Breast epithelium (tissue), 4 donors: ENCODE measurements around the gene PGM5. TPM values are rescaled to one million over a fixed set of nuclear protein-coding genes. Genes with fewer than 3 reads are reported as not detected.

ENCODE experiments used
- DNase-seq, 2 donors: peaks; one replicate each; pipeline ENCODE4 v3.0.0-alpha.2; 2019; ENCODE audit warnings: low spot score in 2 of 2
- H3K27ac ChIP-seq, 2 donors: fragments of 200-600 bp; sonication (generic) in 1 of 2; one replicate each; pipeline ENCODE4 v1.5.1; 2016 to 2019; ENCODE audit warnings: mild to moderate bottlenecking in 1 of 2
- H3K27me3 ChIP-seq, 2 donors: fragments of 200-600 bp; sonication (generic) in 1 of 2; one replicate each; pipeline versions ENCODE4 v1.5.1 to v1.6.0; 2017 to 2019; ENCODE audit warnings: control low read depth in 1 of 2, mild to moderate bottlenecking in 1 of 2
- H3K36me3 ChIP-seq: fragments of 200-600 bp; one replicate; pipeline ENCODE4 v1.5.1; 2019
- H3K4me1 ChIP-seq, 2 donors: fragments of 200-600 bp; sonication (generic); one replicate each; pipeline ENCODE4 v1.5.1; 2016 to 2019; ENCODE audit warnings: control low read depth in 1 of 2
- H3K4me3 ChIP-seq, 3 donors: fragments of 200-600 bp; sonication (generic); 1 replicate in 2 of 3; 2 replicates in 1 of 3; pipeline ENCODE4 v1.5.1; 2016 to 2019; ENCODE audit warnings: mild to moderate bottlenecking in 3 of 3, moderate library complexity in 2 of 3
- H3K9me3 ChIP-seq, 2 donors: fragments of 200-600 bp; sonication (generic) in 1 of 2; one replicate each; pipeline ENCODE4 v1.5.1; 2016 to 2019; ENCODE audit warnings: control low read depth in 1 of 2
- CTCF ChIP-seq, 3 donors: fragments of 450-650 bp; IDR thresholded peaks; one replicate each; pipeline ENCODE4 v1.5.1; 2016 to 2017; ENCODE audit warnings: antibody characterized with exemption in 3 of 3, mild to moderate bottlenecking in 3 of 3, moderate library complexity in 3 of 3
- POLR2A ChIP-seq: fragments of 450-650 bp; IDR thresholded peaks from one replicate; pipeline ENCODE4 v1.6.1; 2016; ENCODE audit warnings: antibody characterized with exemption, mild to moderate bottlenecking, moderate library complexity
- POLR2AphosphoS5 ChIP-seq, 3 donors: sonication (generic); formaldehyde crosslinking; IDR thresholded peaks; one replicate each; pipeline ENCODE4 v1.6.1; 2017; ENCODE audit warnings: antibody characterized with exemption in 3 of 3
- intact Hi-C: fragments of 100-400 bp; cut with DNase I; formaldehyde crosslinking; loops from one replicate; pipeline ENCODE4 v1.15.1; 2023; ENCODE audit warnings: low total_unique reads
- total RNA-seq, 3 donors: library from RNA; depleted of rRNA; stranded (reverse); fragments of >200 nt; gene quantifications; one replicate each; pipeline ENCODE4 v1.1.0, GENCODE V29; 2016

Gene PGM5
- total RNA-seq, 3 donors from 2014 or later: 11.6 to 30.8 (median 22.2) TPM

GRCh38 chr9:68500457-68501381 lies 144.3 kb downstream of the PGM5 start:
- no peak for TF ChIP-seq CTCF (IDR thresholded peaks at IDR 0.05)
- TF ChIP-seq POLR2AphosphoS5 (IDR thresholded peaks at IDR 0.05): no peak
- no peak for TF ChIP-seq POLR2A
- H3K27ac ChIP-seq: no peak overlapping the region
- H3K9me3 ChIP-seq: no peaks in the 10 kb centered on the region
- intact Hi-C loops: no loop called here
- no peaks in the 10 kb centered on the region for H3K36me3 ChIP-seq
- no peak for DNase-seq
- no peaks in the 10 kb centered on the region for H3K4me1 ChIP-seq
- no peak overlapping the region for H3K4me3 ChIP-seq
- no peaks in the 10 kb centered on the region for H3K27me3 ChIP-seq

GRCh38 chr9:68502279-68502678 lies 145.9 kb downstream of the PGM5 start:
- TF ChIP-seq CTCF (IDR thresholded peaks at IDR 0.05) (no peak), POLR2A (no peak), POLR2AphosphoS5 (IDR thresholded peaks at IDR 0.05) (no peak)
- no peaks in the 10 kb centered on the region for H3K4me1 ChIP-seq
- intact Hi-C loops: no loop called here
- no peaks in the 10 kb centered on the region for H3K9me3 ChIP-seq
- H3K27me3 ChIP-seq: no peaks in the 10 kb centered on the region
- no peak overlapping the region for H3K27ac ChIP-seq
- no peak for DNase-seq
- H3K36me3 ChIP-seq: no peaks in the 10 kb centered on the region
- H3K4me3 ChIP-seq: no peak overlapping the region

- Histone ChIP-seq H3K27ac (peak overlapping the region in 1 of 2 donors; percentile 22), H3K4me1 (no peaks in the 10 kb centered on the region), H3K9me3 (no peaks in the 10 kb centered on the region), H3K4me3 (no peak overlapping the region), H3K27me3 (no peaks in the 10 kb centered on the region), H3K36me3 (no peaks in the 10 kb centered on the region)
- intact Hi-C loops: no loop called here
- no peak for DNase-seq
- TF ChIP-seq CTCF (IDR thresholded peaks at IDR 0.05) (no peak), POLR2AphosphoS5 (IDR thresholded peaks at IDR 0.05) (no peak), POLR2A (no peak)
These were observed 149.4 kb downstream of the PGM5 start for GRCh38 chr9:68505681-68506409.

- intact Hi-C loops: no loop called here
- no peaks in the 10 kb centered on the region for H3K9me3 ChIP-seq
- no peak overlapping the region for H3K4me3 ChIP-seq
- H3K27me3 ChIP-seq: no peaks in the 10 kb centered on the region
- H3K4me1 ChIP-seq: no peaks in the 10 kb centered on the region
- TF ChIP-seq POLR2AphosphoS5 (IDR thresholded peaks at IDR 0.05) (no peak), POLR2A (no peak), CTCF (IDR thresholded peaks at IDR 0.05) (no peak)
- no peaks in the 10 kb centered on the region for H3K36me3 ChIP-seq
- no peak overlapping the region for H3K27ac ChIP-seq
- no peak for DNase-seq
These were observed 150.1 kb downstream of the PGM5 start for GRCh38 chr9:68506551-68506950.
